A549 (cell line): ENCODE data around the gene CALN1. TPM values are rescaled to one million over a fixed set of nuclear protein-coding genes. Genes with fewer than 3 reads are reported as not detected.

Experiments
- ATAC-seq, 2 experiments: fragments of 200-7000 bp in 1 of 2; fragments of >200 bp in 1 of 2; cut with Nextera tagmentation in 1 of 2; cut with Tn5 transposase in 1 of 2; 3 replicates each; pipeline versions ENCODE4 v1.8.0 to v1.9.1; 2018 to 2020; ENCODE audit warnings: mild to moderate bottlenecking in 1 of 2, moderate library complexity in 1 of 2
- CTCF ChIA-PET: fragments of 300-600 bp; sonication (Branson Sonifier 250); formaldehyde crosslinking; extraction: SDS; loops from one replicate; lab custom pipeline; 2021; ENCODE audit warnings: antibody characterized with exemption, inconsistent platforms; lab: Yijun Ruan, JAX
- POLR2A ChIA-PET: fragments of 350-600 bp; formaldehyde crosslinking; extraction: SDS; loops from one replicate; lab custom pipeline; 2021; ENCODE audit warnings: antibody characterized with exemption, inconsistent platforms; lab: Yijun Ruan, JAX
- DNase-seq, 2 experiments: peaks; one replicate each; pipeline versions ENCODE4 v3.0.0 to v3.0.0-alpha.2; 2011 to 2016; ENCODE audit warnings: low read depth in 1 of 2, low spot score in 1 of 2
- FAIRE-seq: peaks from 2 replicates; lab custom pipeline; 2011; peaks lifted over from hg19 to GRCh38; lab: Jason Lieb, UNC
- H3K27ac ChIP-seq, 2 experiments: fragments of >200 bp; sonication (Bioruptor Twin); formaldehyde crosslinking; 3 replicates each; pipeline ENCODE4 v1.5.1; 2016 to 2017
- H3K4me1 ChIP-seq: fragments of >200 bp; sonication (Bioruptor Twin); formaldehyde crosslinking; 3 replicates; pipeline ENCODE4 v1.6.1; 2016
- H3K4me2 ChIP-seq: fragments of >200 bp; sonication (Bioruptor Twin); formaldehyde crosslinking; 3 replicates; pipeline ENCODE4 v1.6.1; 2016
- H3K4me3 ChIP-seq: fragments of >200 bp; sonication (Bioruptor Twin); formaldehyde crosslinking; 3 replicates; pipeline ENCODE4 v1.5.1; 2016
- H3K9me3 ChIP-seq: fragments of >200 bp; sonication (Bioruptor Twin); formaldehyde crosslinking; 3 replicates; pipeline ENCODE4 v1.6.1; 2016
- BCL3 ChIP-seq: fragments of >200 bp; sonication (Bioruptor Twin); formaldehyde crosslinking; IDR thresholded peaks from 3 replicates; pipeline ENCODE4 v1.6.1; 2016
- BHLHE40 ChIP-seq: IDR thresholded peaks from 2 replicates; pipeline ENCODE4 v1.6.1; 2012; ENCODE audit warnings: low read depth, low read length, inconsistent platforms
- CHD2 ChIP-seq: fragments of 150-350 bp; IDR thresholded peaks from 2 replicates; pipeline ENCODE4 v1.6.1; 2014; ENCODE audit warnings: low read length; ENCODE audit not compliant: partially characterized antibody
- EHF ChIP-seq: fragments of 250-450 bp; sonication (Bioruptor Pico); IDR thresholded peaks from 2 replicates; pipeline ENCODE4 v1.5.0; 2020; ENCODE audit warnings: mild to moderate bottlenecking
- EHMT2 ChIP-seq: fragments of 200-600 bp; sonication (generic); IDR thresholded peaks from 2 replicates; pipeline ENCODE4 v1.6.1; 2016; ENCODE audit warnings: antibody characterized with exemption, low read depth, mild to moderate bottlenecking, moderate library complexity
- ELK1 ChIP-seq: fragments of 150-350 bp; IDR thresholded peaks from 2 replicates; pipeline ENCODE4 v1.6.1; 2014; ENCODE audit warnings: low read depth, mild to moderate bottlenecking, low read length
- FOSB ChIP-seq: fragments of 250-450 bp; sonication (Bioruptor Pico); IDR thresholded peaks from 2 replicates; pipeline ENCODE4 v1.5.0; 2020; ENCODE audit warnings: mild to moderate bottlenecking, moderate library complexity
- FOSL2 ChIP-seq, 2 experiments: fragments of 450-650 bp in 1 of 2; fragments of >200 bp in 1 of 2; sonication (Bioruptor Twin) in 1 of 2; formaldehyde crosslinking; IDR thresholded peaks; 2 replicates each; pipeline versions ENCODE4 v1.5.0 to v1.6.1; 2016 to 2020; ENCODE audit warnings: mild to moderate bottlenecking in 1 of 2, moderate library complexity in 1 of 2
- HDAC2 ChIP-seq: fragments of 200-600 bp; sonication (generic); IDR thresholded peaks from 2 replicates; pipeline ENCODE4 v1.6.1; 2016
- HOXB5 ChIP-seq: fragments of 250-450 bp; sonication (Bioruptor Pico); IDR thresholded peaks from 2 replicates; pipeline ENCODE4 v1.5.0; 2020; ENCODE audit warnings: mild to moderate bottlenecking, moderate library complexity
- JUN ChIP-seq, 2 experiments: fragments of >200 bp; sonication (Bioruptor Twin); formaldehyde crosslinking; IDR thresholded peaks; 2 replicates in 1 of 2; 3 replicates in 1 of 2; pipeline ENCODE4 v1.6.1; 2016 to 2017
- JUNB ChIP-seq: fragments of >200 bp; sonication (Bioruptor Twin); formaldehyde crosslinking; IDR thresholded peaks from 2 replicates; pipeline ENCODE4 v1.6.1; 2016
- KDM1A ChIP-seq: fragments of 200-600 bp; sonication (generic); IDR thresholded peaks from 2 replicates; pipeline ENCODE4 v1.6.1; 2016; ENCODE audit warnings: low read depth, mild to moderate bottlenecking
- KDM5A ChIP-seq: fragments of 200-600 bp; sonication (generic); IDR thresholded peaks from 2 replicates; pipeline ENCODE4 v1.6.1; 2016; ENCODE audit warnings: antibody characterized with exemption, mild to moderate bottlenecking
- MYC ChIP-seq: IDR thresholded peaks from 2 replicates; pipeline ENCODE4 v1.6.1; 2012; ENCODE audit warnings: mild to moderate bottlenecking, inconsistent platforms, low read length, improper control_type of control experiment, borderline replicate concordance
- NPAS2 ChIP-seq: fragments of 250-450 bp; sonication (Bioruptor Pico); IDR thresholded peaks from 2 replicates; pipeline ENCODE4 v1.8.0; 2022; ENCODE audit warnings: mild to moderate bottlenecking, moderate library complexity, borderline replicate concordance
- PHF8 ChIP-seq: fragments of 200-600 bp; sonication (generic); IDR thresholded peaks from 2 replicates; pipeline ENCODE4 v1.6.1; 2016; ENCODE audit warnings: low read depth, mild to moderate bottlenecking, antibody characterized with exemption, moderate library complexity, borderline replicate concordance
- POLR2AphosphoS2 ChIP-seq: conservative IDR thresholded peaks from 2 replicates; pipeline ENCODE4 v1.6.1; 2012; ENCODE audit warnings: low read length, improper control_type of control experiment, inconsistent platforms
- RAD21 ChIP-seq, 2 experiments: fragments of >200 bp in 1 of 2; sonication (Bioruptor Twin) in 1 of 2; formaldehyde crosslinking in 1 of 2; IDR thresholded peaks in 1 of 2; conservative IDR thresholded peaks in 1 of 2; 2 replicates in 1 of 2; 3 replicates in 1 of 2; pipeline ENCODE4 v1.6.1; 2012 to 2018; ENCODE audit warnings: inconsistent platforms in 1 of 2
- RCOR1 ChIP-seq: fragments of 150-350 bp; IDR thresholded peaks from 2 replicates; pipeline ENCODE4 v1.6.1; 2014; ENCODE audit warnings: antibody characterized with exemption, low read length, low read depth
- SMC3 ChIP-seq: fragments of >200 bp; sonication (Bioruptor Twin); formaldehyde crosslinking; IDR thresholded peaks from 3 replicates; pipeline ENCODE4 v1.6.1; 2018; ENCODE audit warnings: inconsistent platforms
- TFCP2L1 ChIP-seq: fragments of 250-450 bp; sonication (Bioruptor Pico); IDR thresholded peaks from 2 replicates; pipeline ENCODE4 v1.5.0; 2021; ENCODE audit warnings: mild to moderate bottlenecking
- ZC3H11A ChIP-seq: fragments of 450-650 bp; IDR thresholded peaks from 2 replicates; pipeline ENCODE4 v1.6.1; 2014; ENCODE audit warnings: antibody characterized with exemption, mild to moderate bottlenecking
- ZSCAN20 ChIP-seq: fragments of 250-450 bp; sonication (Bioruptor Pico); IDR thresholded peaks from 2 replicates; pipeline ENCODE4 v1.8.0; 2022; ENCODE audit warnings: mild to moderate bottlenecking, moderate library complexity
- WGBS: methylation state at CpG from one replicate; pipeline ENCODE4 v1.1.6; 2017; ENCODE audit errors: missing lambda C conversion rate; 5-methylcytosine and 5-hydroxymethylcytosine counted together
- polyA plus RNA-seq, 4 experiments: library from polyadenylated mRNA; depleted of rRNA in 3 of 4; stranded (reverse); fragments of >200 nt; fragmentation: RNase III in 1 of 4; extraction: RNeasy Plus Mini Kit Qiagen cat#74134 plus additional on column Dnase treatment in 1 of 4; gene quantifications; 2 replicates in 3 of 4; 3 replicates in 1 of 4; pipeline ENCODE4 v1.2.3, GENCODE V29; 2011 to 2017

Gene CALN1
- polyA plus RNA-seq, 2 of the 4 experiments (the other 2 are of a cell fraction): not detected

- TF ChIP-seq BCL3 (no peak), KDM5A (no peak), ZC3H11A (no peak), ELK1 (no peak), JUN (IDR thresholded peaks at IDR 0.05) (no peak)
Observed at GRCh38 chr7:72267291-72267800, 144.8 kb downstream of the CALN1 start (continued).

- CTCF ChIA-PET: no interaction called here
- no peak for FAIRE-seq
- Histone ChIP-seq H3K4me3 (no peak overlapping the region), H3K4me1 (no peaks in the 10 kb centered on the region), H3K4me2 (no peak overlapping the region), H3K27ac (no peak overlapping the region), H3K9me3 (no peaks in the 10 kb centered on the region)
- POLR2A ChIA-PET: no interaction called here
- WGBS: 0% methylated on average over 2 of the region's 2 CpGs
- DNase-seq: no peak
- no peak for ATAC-seq
- no peak for TF ChIP-seq PHF8
- no peak for TF ChIP-seq RAD21 (conservative IDR thresholded peaks at IDR 0.05 in 1 of 2, IDR thresholded peaks at IDR 0.05 in 1 of 2)
- no peak for TF ChIP-seq NPAS2 (CRISPR knock-in tag)
- no peak for TF ChIP-seq SMC3
- no peak for TF ChIP-seq MYC
- no peak for TF ChIP-seq HDAC2
- TF ChIP-seq RCOR1: no peak
- TF ChIP-seq FOSL2 (IDR thresholded peaks at IDR 0.05): no peak
- TF ChIP-seq FOSL2 (CRISPR knock-in tag; IDR thresholded peaks at IDR 0.05): no peak
- TF ChIP-seq EHF (CRISPR knock-in tag): no peak
- TF ChIP-seq HOXB5 (CRISPR knock-in tag): no peak
- TF ChIP-seq ZSCAN20 (CRISPR knock-in tag): no peak
- no peak for TF ChIP-seq TFCP2L1 (CRISPR knock-in tag)
Observed at GRCh38 chr7:72266771-72267170, 145.4 kb downstream of the CALN1 start.

GRCh38 chr7:72265071-72265904 is 146.8 kb downstream of the CALN1 start:
- H3K4me2 ChIP-seq: no peak overlapping the region
- FAIRE-seq (no peak), DNase-seq (no peak), ATAC-seq (no peak)
- TF ChIP-seq BCL3 (no peak), FOSB (CRISPR knock-in tag) (no peak), EHMT2 (no peak), EHF (CRISPR knock-in tag) (no peak), KDM1A (no peak), CHD2 (no peak), POLR2AphosphoS2 (no peak), BHLHE40 (no peak), JUNB (no peak), ELK1 (no peak)
- CTCF ChIA-PET: interaction anchor here (1.0 kb wide), 1 partner anchor 8 kb away, joined by 3 read pairs; no protein-coding TSS in a partner anchor
- no peaks in the 10 kb centered on the region for H3K9me3 ChIP-seq
- no peaks in the 10 kb centered on the region for H3K4me1 ChIP-seq
- H3K4me3 ChIP-seq: no peak overlapping the region
- WGBS: 9% methylated on average over 7 of the region's 7 CpGs
- POLR2A ChIA-PET: no interaction called here
- no peak overlapping the region for H3K27ac ChIP-seq
